Body of pancreas (tissue), 4 donors: ENCODE measurements around the gene MARS1.

Experiments
- CTCF ChIP-seq, 7 experiments: fragments of 450-650 bp in 4 of 7; fragments of 200-600 bp in 3 of 7; sonication (generic) in 3 of 7; IDR thresholded peaks; one replicate each; pipeline ENCODE4 v1.5.1; 2016 to 2019; ENCODE audit warnings: antibody characterized with exemption in 7 of 7
- POLR2A ChIP-seq, 3 donors: fragments of 450-650 bp; IDR thresholded peaks; one replicate each; pipeline ENCODE4 v1.6.1; 2016; ENCODE audit warnings: antibody characterized with exemption in 3 of 3, mild to moderate bottlenecking in 2 of 3

GRCh38 chr12:57439762-57440266 is 48.1 kb upstream of the MARS1 start:
- TF ChIP-seq CTCF (IDR thresholded peaks at IDR 0.05), result no peak
- TF ChIP-seq POLR2A (IDR thresholded peaks at IDR 0.05), result no peak
